Hippocampal formation (tissue), 2 donors: ENCODE data around the gene HOXA11.

Experiments
- DNase-seq, 2 donors: peaks; one replicate each; lab custom pipeline; 2025; lab: John Stamatoyannopoulos, UW

The HOXA11 gene

GRCh38 chr7:27158436-27159265, 26.4 kb downstream of the HOXA11 start:
- no peak for DNase-seq

- DNase-seq = no peak
Measured at GRCh38 chr7:27157702-27158431, 27.2 kb downstream of the HOXA11 start.

GRCh38 chr7:27156916-27157701, 27.9 kb downstream of the HOXA11 start:
- DNase-seq = no peak

- no peak for DNase-seq
Measured at GRCh38 chr7:27156508-27156898, 28.5 kb downstream of the HOXA11 start, which contains the start of gene HOXA7. Gene HOXA7 (minus strand): TSS chr7:27156675. CDS start chr7:27156545, 130 bp downstream.

GRCh38 chr7:27155816-27156507, 29.1 kb downstream of the HOXA11 start:
- no peak for DNase-seq

GRCh38 chr7:27154901-27155815, 29.9 kb downstream of the HOXA11 start:
- DNase-seq = no peak

- DNase-seq = no peak
Measured at GRCh38 chr7:27154369-27154768, 30.7 kb downstream of the HOXA11 start.

GRCh38 chr7:27153526-27153925, 31.5 kb downstream of the HOXA11 start:
- DNase-seq = no peak

GRCh38 chr7:27152816-27153442, 32.1 kb downstream of the HOXA11 start:
- no peak for DNase-seq

- DNase-seq = no peak
Measured at GRCh38 chr7:27151931-27152815, 32.9 kb downstream of the HOXA11 start, which contains the start of gene HOXA3. Gene HOXA3 (minus strand): TSS chr7:27152583. CDS start chr7:27110640, 41,943 bp downstream.

GRCh38 chr7:27151341-27151930, 33.6 kb downstream of the HOXA11 start:
- DNase-seq = no peak

GRCh38 chr7:27150568-27151340, 34.3 kb downstream of the HOXA11 start:
- peak in 1 of 2 donors; percentile 3 for DNase-seq

- no peak for DNase-seq
Measured at GRCh38 chr7:27149842-27150567, 35.0 kb downstream of the HOXA11 start.

- DNase-seq = no peak
Measured at GRCh38 chr7:27148756-27149641, 36.0 kb downstream of the HOXA11 start.

GRCh38 chr7:27148031-27148755, 36.8 kb downstream of the HOXA11 start:
- DNase-seq = no peak
